Keratinocyte (primary cell): ENCODE results near the gene STX8.

Source experiments
- EZH2 ChIP-seq: IDR thresholded peaks from one replicate; pipeline ENCODE4 v1.6.1; 2012; ENCODE audit warnings: inconsistent platforms, mild to moderate bottlenecking, low read length, moderate library complexity
- TF ChIP-seq, protein P1 (sequence below), 3 experiments: IDR thresholded peaks in 1 of 3; conservative IDR thresholded peaks in 1 of 3; optimal IDR thresholded peaks in 1 of 3; 2 replicates in 2 of 3; 3 replicates in 1 of 3; pipeline versions ENCODE3 to v1.5.1; 2011; ENCODE audit warnings: low read length in 3 of 3, mild to moderate bottlenecking in 3 of 3, moderate library complexity in 2 of 3, control low read depth in 1 of 3, inconsistent platforms in 1 of 3; ENCODE audit not compliant: insufficient read depth in 2 of 3; ENCODE audit errors: extremely low read depth in 1 of 3

DNA sequence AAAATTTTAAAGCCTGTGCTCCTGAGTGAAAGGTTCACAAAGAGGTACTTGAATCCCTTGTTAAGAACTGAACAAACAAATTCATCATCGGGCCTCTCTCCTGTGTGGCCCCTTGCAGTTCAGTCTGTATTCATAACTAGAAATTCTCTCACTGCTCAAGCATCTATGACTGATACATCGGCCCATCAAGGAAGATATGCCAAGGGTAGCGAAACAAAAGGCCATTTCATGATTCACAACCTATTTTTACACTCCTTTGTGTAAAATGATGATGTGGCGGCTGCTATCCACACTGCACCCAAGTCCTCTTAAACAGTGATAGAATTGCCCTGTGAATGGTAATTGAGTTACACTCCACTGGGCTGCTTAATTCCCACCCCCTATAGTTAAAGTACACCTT, 204.6 kb downstream of the STX8 start:
- TF ChIP-seq, protein P1, sequence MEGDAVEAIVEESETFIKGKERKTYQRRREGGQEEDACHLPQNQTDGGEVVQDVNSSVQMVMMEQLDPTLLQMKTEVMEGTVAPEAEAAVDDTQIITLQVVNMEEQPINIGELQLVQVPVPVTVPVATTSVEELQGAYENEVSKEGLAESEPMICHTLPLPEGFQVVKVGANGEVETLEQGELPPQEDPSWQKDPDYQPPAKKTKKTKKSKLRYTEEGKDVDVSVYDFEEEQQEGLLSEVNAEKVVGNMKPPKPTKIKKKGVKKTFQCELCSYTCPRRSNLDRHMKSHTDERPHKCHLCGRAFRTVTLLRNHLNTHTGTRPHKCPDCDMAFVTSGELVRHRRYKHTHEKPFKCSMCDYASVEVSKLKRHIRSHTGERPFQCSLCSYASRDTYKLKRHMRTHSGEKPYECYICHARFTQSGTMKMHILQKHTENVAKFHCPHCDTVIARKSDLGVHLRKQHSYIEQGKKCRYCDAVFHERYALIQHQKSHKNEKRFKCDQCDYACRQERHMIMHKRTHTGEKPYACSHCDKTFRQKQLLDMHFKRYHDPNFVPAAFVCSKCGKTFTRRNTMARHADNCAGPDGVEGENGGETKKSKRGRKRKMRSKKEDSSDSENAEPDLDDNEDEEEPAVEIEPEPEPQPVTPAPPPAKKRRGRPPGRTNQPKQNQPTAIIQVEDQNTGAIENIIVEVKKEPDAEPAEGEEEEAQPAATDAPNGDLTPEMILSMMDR (optimal IDR thresholded peaks at IDR 0.05 in 1 of 3, IDR thresholded peaks at IDR 0.05 in 1 of 3, conservative IDR thresholded peaks at IDR 0.05 in 1 of 3; ENCODE audit: extremely low read depth in 1 of 3, insufficient read depth in 2 of 3, low read length in 3 of 3), result no peak
- TF ChIP-seq EZH2, result no peak
